ENCODE data around the gene PRR36.
"Not testable (repeated sequence)": the region's sequence is repeated elsewhere in the genome, so short reads cannot be mapped to it uniquely, and the experiment has no call there.

PRR36 gene

GRCh38 chr19:7859831-7860713, 14.1 kb downstream of the PRR36 start:
- no peak for TF ChIP-seq CTCF (IDR thresholded peaks at IDR 0.05; ENCODE audit: low read depth, low read length)
- Histone ChIP-seq H3K4me3 (ENCODE audit: low read depth, low read length) (no peak overlapping the region), H3K36me3 (no peaks in the 10 kb centered on the region), H3K4me1 (peaks cover 7% of the 10 kb centered on the region; the same call in 1 of the 2 replicates), H3K27me3 (no peaks in the 10 kb centered on the region; the same call in 1 of the 2 replicates), H3K9me3 (no peaks in the 10 kb centered on the region)
- DNase-seq = no peak

- H3K36me3 ChIP-seq; H3K4me1 ChIP-seq; H3K9me3 ChIP-seq; H3K4me3 ChIP-seq (ENCODE audit: low read depth, low read length); DNase-seq; H3K27me3 ChIP-seq: not testable (repeated sequence)
Observed at GRCh38 chr19:7859087-7859486, 15.1 kb downstream of the PRR36 start.

GRCh38 chr19:7858109-7858770, 15.9 kb downstream of the PRR36 start:
- no peak for DNase-seq
- Histone ChIP-seq H3K27me3 (no peaks in the 10 kb centered on the region; the same call in 1 of the 2 replicates), H3K4me1 (peaks cover 7% of the 10 kb centered on the region; the same call in 1 of the 2 replicates)

GRCh38 chr19:7857727-7858108, 16.5 kb downstream of the PRR36 start:
- no peaks in the 10 kb centered on the region for H3K36me3 ChIP-seq
- DNase-seq = no peak
- H3K4me3 ChIP-seq (ENCODE audit: low read depth, low read length) = no peak overlapping the region
- no peaks in the 10 kb centered on the region for H3K9me3 ChIP-seq
- TF ChIP-seq CTCF (IDR thresholded peaks at IDR 0.05; ENCODE audit: low read depth, low read length) = no peak
- no peaks in the 10 kb centered on the region; the same call in 1 of the 2 replicates for H3K27me3 ChIP-seq
- H3K4me1 ChIP-seq = peaks cover 7% of the 10 kb centered on the region; the same call in 1 of the 2 replicates

More at GRCh38 chr19:7858109-7858770, 15.9 kb downstream of the PRR36 start:
- no peak for TF ChIP-seq CTCF (IDR thresholded peaks at IDR 0.05; ENCODE audit: low read depth, low read length)
- no peak overlapping the region for H3K4me3 ChIP-seq (ENCODE audit: low read depth, low read length)
- no peaks in the 10 kb centered on the region for H3K9me3 ChIP-seq
- H3K36me3 ChIP-seq = no peaks in the 10 kb centered on the region

- no peaks in the 10 kb centered on the region; the same call in 1 of the 2 replicates for H3K27me3 ChIP-seq
- H3K4me1 ChIP-seq = peaks cover 4% of the 10 kb centered on the region; the same call in 1 of the 2 replicates
- no peak overlapping the region for H3K4me3 ChIP-seq (ENCODE audit: low read depth, low read length)
Observed at GRCh38 chr19:7856679-7857663, 17.2 kb downstream of the PRR36 start.

More at GRCh38 chr19:7856679-7857663, 17.2 kb downstream of the PRR36 start:
- no peaks in the 10 kb centered on the region for H3K36me3 ChIP-seq
- no peak for TF ChIP-seq CTCF (IDR thresholded peaks at IDR 0.05; ENCODE audit: low read depth, low read length)
- no peak for DNase-seq
- H3K9me3 ChIP-seq = no peaks in the 10 kb centered on the region

Measured in BE2C (cell line).